GM12878 (cell line): Measurements from ENCODE around the gene GPI. TPM values are rescaled to one million over a fixed set of nuclear protein-coding genes. Genes with fewer than 3 reads are reported as not detected.

Experiments
- ATAC-seq: fragments of 200-7000 bp; cut with Tn5 transposase; 3 replicates; pipeline ENCODE4 v1.9.1; 2020; ENCODE audit warnings: mild to moderate bottlenecking, moderate library complexity
- BruUV-seq: library from RNA; stranded (reverse); fragments of 400-500 nt; replicated peaks from 2 replicates; lab custom pipeline; 2021; lab: Mats Ljungman, UMichigan
- CTCF ChIA-PET: fragments of 300-600 bp; sonication (Branson Sonifier 250); formaldehyde crosslinking; extraction: SDS; loops from one replicate; lab custom pipeline; 2021; ENCODE audit warnings: inconsistent platforms; lab: Yijun Ruan, JAX
- POLR2A ChIA-PET: fragments of 350-600 bp; formaldehyde crosslinking; extraction: SDS; loops from one replicate; lab custom pipeline; 2021; ENCODE audit warnings: inconsistent platforms; lab: Charles Lee
- RAD21 ChIA-PET: fragments of 300-600 bp; sonication (Branson Sonifier 250); formaldehyde crosslinking; loops from one replicate; lab custom pipeline; 2023; ENCODE audit warnings: antibody characterized with exemption; ENCODE audit not compliant: unreplicated experiment; lab: Charles Lee
- SMC1A ChIA-PET: fragments of 300-600 bp; sonication (Branson Sonifier 250); formaldehyde crosslinking; loops from one replicate; lab custom pipeline; 2023; ENCODE audit not compliant: unreplicated experiment, uncharacterized antibody; lab: Charles Lee
- DNase-seq: peaks from one replicate; pipeline ENCODE4 v3.0.0-alpha.2; 2011; ENCODE audit warnings: low read depth, low spot score
- FAIRE-seq: peaks from 3 replicates; lab custom pipeline; 2011; peaks lifted over from hg19 to GRCh38; lab: Jason Lieb, UNC
- H2AFZ ChIP-seq: 2 replicates; pipeline ENCODE4 v1.6.0; 2011; ENCODE audit warnings: low read depth, low read length, control low read depth; ENCODE audit not compliant: control insufficient read depth
- H3K27ac ChIP-seq: 2 replicates; pipeline ENCODE4 v1.5.1; 2011; ENCODE audit warnings: control low read depth; ENCODE audit not compliant: control insufficient read depth, insufficient read depth
- H3K27me3 ChIP-seq, 2 experiments: replicated peaks in 1 of 2; 2 replicates each; pipeline versions ENCODE4 v1.6.0 to v1.6.1; 2011; ENCODE audit warnings: low read length in 1 of 2; ENCODE audit not compliant: control insufficient read depth in 2 of 2, insufficient read depth in 2 of 2
- H3K36me3 ChIP-seq, 2 experiments: 2 replicates each; pipeline ENCODE4 v1.5.1; 2011; ENCODE audit warnings: low read length in 1 of 2; ENCODE audit not compliant: control insufficient read depth in 2 of 2, insufficient read depth in 2 of 2
- H3K4me1 ChIP-seq: 2 replicates; pipeline ENCODE4 v1.6.1; 2011; ENCODE audit warnings: mild to moderate bottlenecking, low read length, moderate library complexity, mixed read lengths; ENCODE audit not compliant: control insufficient read depth, insufficient read depth
- H3K4me2 ChIP-seq: 2 replicates; pipeline ENCODE4 v1.6.0; 2011; ENCODE audit warnings: control low read depth; ENCODE audit not compliant: control insufficient read depth, insufficient read depth
- H3K4me3 ChIP-seq: fragments of 200-600 bp; sonication (generic); 2 replicates; pipeline ENCODE4 v1.5.1; 2016
- H3K79me2 ChIP-seq: 2 replicates; pipeline ENCODE4 v1.6.0; 2011; ENCODE audit warnings: low read length; ENCODE audit not compliant: control insufficient read depth, insufficient read depth
- H3K9ac ChIP-seq: 2 replicates; pipeline ENCODE4 v1.8.0; 2011; ENCODE audit warnings: low read length, control low read depth, mixed read lengths; ENCODE audit not compliant: control insufficient read depth, insufficient read depth
- H3K9me3 ChIP-seq: replicated peaks from 3 replicates; pipeline ENCODE4 v1.5.1; 2011; ENCODE audit warnings: mild to moderate bottlenecking, low read length; ENCODE audit not compliant: control insufficient read depth, insufficient read depth
- H4K20me1 ChIP-seq: 2 replicates; pipeline ENCODE4 v1.6.0; 2011; ENCODE audit not compliant: control insufficient read depth, insufficient read depth
- CREM ChIP-seq: IDR thresholded peaks from 2 replicates; pipeline ENCODE4 v1.6.1; 2014; ENCODE audit warnings: antibody characterized with exemption, low read depth
- IKZF1 ChIP-seq: fragments of 450-650 bp; conservative IDR thresholded peaks from 2 replicates; pipeline ENCODE4 v1.6.1; 2017; ENCODE audit warnings: antibody characterized with exemption, mild to moderate bottlenecking
- NR2F1 ChIP-seq: fragments of 450-650 bp; conservative IDR thresholded peaks from 2 replicates; pipeline ENCODE4 v1.6.1; 2017; ENCODE audit warnings: mild to moderate bottlenecking
- RCOR1 ChIP-seq: conservative IDR thresholded peaks from 2 replicates; pipeline ENCODE4 v1.6.1; 2012; ENCODE audit warnings: low read depth, low read length, improper control_type of control experiment
- RELA ChIP-seq: fragments of 450-650 bp; IDR thresholded peaks from 2 replicates; pipeline ENCODE4 v1.8.0; 2014; ENCODE audit warnings: borderline replicate concordance; ENCODE audit not compliant: partially characterized antibody
- SRF ChIP-seq, 2 experiments: IDR thresholded peaks; 2 replicates each; pipeline ENCODE4 v1.6.1; 2011; ENCODE audit warnings: low read depth in 2 of 2, low read length in 2 of 2, mild to moderate bottlenecking in 1 of 2, moderate library complexity in 1 of 2
- STAT3 ChIP-seq: IDR thresholded peaks from 2 replicates; pipeline ENCODE4 v1.6.1; 2011; ENCODE audit warnings: low read depth, low read length, improper control_type of control experiment
- TCF7 ChIP-seq: IDR thresholded peaks from 2 replicates; pipeline ENCODE4 v1.6.1; 2014; ENCODE audit warnings: antibody characterized with exemption, borderline replicate concordance
- ZNF207 ChIP-seq: fragments of 450-650 bp; IDR thresholded peaks from 2 replicates; pipeline ENCODE4 v1.6.1; 2014; ENCODE audit warnings: antibody characterized with exemption, mild to moderate bottlenecking, borderline replicate concordance
- WGBS: methylation state at CpG from one replicate; pipeline ENCODE4 v1.1.6; 2016; ENCODE audit warnings: low lambda C conversion rate; ENCODE audit not compliant: insufficient replicate concordance, insufficient coverage; ENCODE audit errors: missing lambda C conversion rate; 5-methylcytosine and 5-hydroxymethylcytosine counted together
- in situ Hi-C: fragments of 300-500 bp; cut with MboI; formaldehyde crosslinking; loops from 9 replicates; pipeline ENCODE4 v1.14.3; 2018; ENCODE audit warnings: mixed read lengths
- intact Hi-C: fragments of 100-400 bp; cut with micrococcal nuclease; formaldehyde crosslinking; loops from one replicate; pipeline ENCODE4 v1.14.2; 2022; ENCODE audit not compliant: unreplicated experiment
- polyA plus RNA-seq, 11 experiments: library from polyadenylated mRNA; depleted of rRNA in 4 of 11; unstranded in 6 of 11; stranded (reverse) in 5 of 11; fragments of >200 nt; fragmentation: Nextera tagmentation in 4 of 11; fragmentation: Illumina TruSeq in 1 of 11; extraction: Ambion mirVana in 4 of 11; extraction: Trizol in 1 of 11; gene quantifications; 1 replicate in 1 of 11; 2 replicates in 10 of 11; pipeline versions ENCODE4 v1.2.1 to v1.2.3, GENCODE V29; 2011 to 2016; ENCODE audit warnings: inconsistent platforms in 2 of 11, missing spikeins in 2 of 11, low read depth in 1 of 11
- total RNA-seq, 4 experiments: library from RNA; depleted of rRNA in 3 of 4; stranded (reverse); fragments of >200 nt in 3 of 4; fragmentation: Illumina TruSeq in 1 of 4; extraction: Trizol in 1 of 4; gene quantifications; 2 replicates each; pipeline versions ENCODE4 v1.2.1 to v1.2.3, GENCODE V29; 2013 to 2021
- TF ChIP-seq, protein P1 (sequence below): fragments of 450-650 bp; IDR thresholded peaks from 2 replicates; pipeline ENCODE4 v1.6.1; 2017; ENCODE audit warnings: low read depth, mild to moderate bottlenecking, moderate library complexity
- TF ChIP-seq, protein P2 (sequence below): fragments of 450-650 bp; IDR thresholded peaks from 2 replicates; pipeline ENCODE4 v1.6.1; 2017; ENCODE audit warnings: mild to moderate bottlenecking, moderate library complexity

The GPI gene
- total and polyA plus RNA-seq, 10 of the 15 experiments (the other 5 are each of a cell fraction or from before 2014, with no cell fraction given) = 124 to 400 (median 190) TPM

DNA sequence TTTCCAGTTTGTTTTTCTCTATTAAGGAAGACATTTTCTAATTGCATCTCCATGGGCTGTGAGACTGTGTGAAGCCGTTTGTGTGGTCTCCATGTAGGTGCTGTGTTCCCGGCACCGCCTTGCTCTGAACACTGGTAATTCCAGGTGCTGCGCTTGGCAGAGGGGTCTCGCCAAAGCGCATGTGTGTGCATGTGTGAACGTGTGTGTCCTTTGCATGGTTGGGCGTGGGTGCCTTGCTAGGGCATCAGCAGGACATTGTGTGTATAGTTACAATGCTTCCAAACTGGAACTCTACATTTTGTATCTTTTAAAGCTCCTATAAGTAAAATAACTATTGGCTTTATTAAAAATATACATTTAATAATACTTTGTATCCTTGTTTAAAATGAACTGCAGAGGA, 9.8 kb upstream of the GPI start:
- intact Hi-C loops (no loop called here), in situ Hi-C loops (no loop called here)
- RAD21 ChIA-PET = interaction anchor here (1.7 kb wide), 1 partner anchor 75 kb away, joined by 3 read pairs; no protein-coding TSS in a partner anchor
- BruUV-seq = no TSS peak
- no peak for ATAC-seq
- H3K4me1 ChIP-seq = peaks cover 18% of the 10 kb centered on the region
- 80% methylated on average over 8 of the region's 8 CpGs for WGBS
- FAIRE-seq = no peak
- H2AFZ ChIP-seq = no peak overlapping the region
- TF ChIP-seq, protein P1, sequence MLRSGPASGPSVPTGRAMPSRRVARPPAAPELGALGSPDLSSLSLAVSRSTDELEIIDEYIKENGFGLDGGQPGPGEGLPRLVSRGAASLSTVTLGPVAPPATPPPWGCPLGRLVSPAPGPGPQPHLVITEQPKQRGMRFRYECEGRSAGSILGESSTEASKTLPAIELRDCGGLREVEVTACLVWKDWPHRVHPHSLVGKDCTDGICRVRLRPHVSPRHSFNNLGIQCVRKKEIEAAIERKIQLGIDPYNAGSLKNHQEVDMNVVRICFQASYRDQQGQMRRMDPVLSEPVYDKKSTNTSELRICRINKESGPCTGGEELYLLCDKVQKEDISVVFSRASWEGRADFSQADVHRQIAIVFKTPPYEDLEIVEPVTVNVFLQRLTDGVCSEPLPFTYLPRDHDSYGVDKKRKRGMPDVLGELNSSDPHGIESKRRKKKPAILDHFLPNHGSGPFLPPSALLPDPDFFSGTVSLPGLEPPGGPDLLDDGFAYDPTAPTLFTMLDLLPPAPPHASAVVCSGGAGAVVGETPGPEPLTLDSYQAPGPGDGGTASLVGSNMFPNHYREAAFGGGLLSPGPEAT = no peak
- TF ChIP-seq TCF7 = no peak
- TF ChIP-seq IKZF1 = no peak
- no peak for TF ChIP-seq STAT3
- TF ChIP-seq RELA = no peak
- TF ChIP-seq SRF (IDR thresholded peaks at IDR 0.05; ENCODE audit: low read depth in 2 of 2, low read length in 2 of 2) = no peak
- TF ChIP-seq, protein P2, sequence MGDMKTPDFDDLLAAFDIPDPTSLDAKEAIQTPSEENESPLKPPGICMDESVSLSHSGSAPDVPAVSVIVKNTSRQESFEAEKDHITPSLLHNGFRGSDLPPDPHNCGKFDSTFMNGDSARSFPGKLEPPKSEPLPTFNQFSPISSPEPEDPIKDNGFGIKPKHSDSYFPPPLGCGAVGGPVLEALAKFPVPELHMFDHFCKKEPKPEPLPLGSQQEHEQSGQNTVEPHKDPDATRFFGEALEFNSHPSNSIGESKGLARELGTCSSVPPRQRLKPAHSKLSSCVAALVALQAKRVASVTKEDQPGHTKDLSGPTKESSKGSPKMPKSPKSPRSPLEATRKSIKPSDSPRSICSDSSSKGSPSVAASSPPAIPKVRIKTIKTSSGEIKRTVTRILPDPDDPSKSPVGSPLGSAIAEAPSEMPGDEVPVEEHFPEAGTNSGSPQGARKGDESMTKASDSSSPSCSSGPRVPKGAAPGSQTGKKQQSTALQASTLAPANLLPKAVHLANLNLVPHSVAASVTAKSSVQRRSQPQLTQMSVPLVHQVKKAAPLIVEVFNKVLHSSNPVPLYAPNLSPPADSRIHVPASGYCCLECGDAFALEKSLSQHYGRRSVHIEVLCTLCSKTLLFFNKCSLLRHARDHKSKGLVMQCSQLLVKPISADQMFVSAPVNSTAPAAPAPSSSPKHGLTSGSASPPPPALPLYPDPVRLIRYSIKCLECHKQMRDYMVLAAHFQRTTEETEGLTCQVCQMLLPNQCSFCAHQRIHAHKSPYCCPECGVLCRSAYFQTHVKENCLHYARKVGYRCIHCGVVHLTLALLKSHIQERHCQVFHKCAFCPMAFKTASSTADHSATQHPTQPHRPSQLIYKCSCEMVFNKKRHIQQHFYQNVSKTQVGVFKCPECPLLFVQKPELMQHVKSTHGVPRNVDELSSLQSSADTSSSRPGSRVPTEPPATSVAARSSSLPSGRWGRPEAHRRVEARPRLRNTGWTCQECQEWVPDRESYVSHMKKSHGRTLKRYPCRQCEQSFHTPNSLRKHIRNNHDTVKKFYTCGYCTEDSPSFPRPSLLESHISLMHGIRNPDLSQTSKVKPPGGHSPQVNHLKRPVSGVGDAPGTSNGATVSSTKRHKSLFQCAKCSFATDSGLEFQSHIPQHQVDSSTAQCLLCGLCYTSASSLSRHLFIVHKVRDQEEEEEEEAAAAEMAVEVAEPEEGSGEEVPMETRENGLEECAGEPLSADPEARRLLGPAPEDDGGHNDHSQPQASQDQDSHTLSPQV = no peak
- TF ChIP-seq RCOR1 = no peak
- no peak for TF ChIP-seq NR2F1
- no peak for TF ChIP-seq ZNF207
- no peak for TF ChIP-seq CREM
- TF ChIP-seq, all 136 proteins: peak for 0
- no peaks in the 10 kb centered on the region for H3K27me3 ChIP-seq
- H3K27ac ChIP-seq = no peak overlapping the region
- CTCF ChIA-PET = interaction anchor here (1.1 kb wide), 1 partner anchor 75 kb away, joined by 3 read pairs; no protein-coding TSS in a partner anchor
- no peak for DNase-seq
- H3K79me2 ChIP-seq = peaks cover 3% of the 10 kb centered on the region
- H3K4me2 ChIP-seq = no peak overlapping the region
- peaks cover 0 to 4% of the 10 kb centered on the region in 2 experiments; a peak in 2 of 4 replicates for H3K36me3 ChIP-seq
- no peaks in the 10 kb centered on the region for H3K9me3 ChIP-seq
- SMC1A ChIA-PET = no interaction called here
- no peak overlapping the region for H3K4me3 ChIP-seq
- POLR2A ChIA-PET = no interaction called here
- no peaks in the 10 kb centered on the region for H4K20me1 ChIP-seq
- no peak overlapping the region for H3K9ac ChIP-seq
